ENCODE results near the gene PRB3.

The PRB3 gene

DNA sequence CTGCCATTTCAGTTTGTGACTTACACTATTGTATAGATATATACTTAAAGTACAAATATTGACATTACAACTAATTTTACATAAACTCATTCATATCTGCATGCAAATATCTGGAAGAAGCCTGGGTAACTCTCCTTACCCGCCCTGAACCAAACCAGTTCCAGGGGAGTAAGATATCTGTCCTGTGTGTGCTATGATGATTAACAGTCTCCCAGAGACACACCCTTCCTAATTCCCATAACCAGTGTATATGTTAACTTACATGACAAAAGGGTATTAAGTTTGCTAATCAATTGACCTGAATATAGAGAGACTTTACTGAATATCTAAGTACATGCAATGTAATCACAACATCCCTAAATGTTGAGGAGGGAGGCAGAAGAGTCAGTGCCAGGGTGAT, 23.0 kb downstream of the PRB3 start (continued):
- TF ChIP-seq, protein P1, sequence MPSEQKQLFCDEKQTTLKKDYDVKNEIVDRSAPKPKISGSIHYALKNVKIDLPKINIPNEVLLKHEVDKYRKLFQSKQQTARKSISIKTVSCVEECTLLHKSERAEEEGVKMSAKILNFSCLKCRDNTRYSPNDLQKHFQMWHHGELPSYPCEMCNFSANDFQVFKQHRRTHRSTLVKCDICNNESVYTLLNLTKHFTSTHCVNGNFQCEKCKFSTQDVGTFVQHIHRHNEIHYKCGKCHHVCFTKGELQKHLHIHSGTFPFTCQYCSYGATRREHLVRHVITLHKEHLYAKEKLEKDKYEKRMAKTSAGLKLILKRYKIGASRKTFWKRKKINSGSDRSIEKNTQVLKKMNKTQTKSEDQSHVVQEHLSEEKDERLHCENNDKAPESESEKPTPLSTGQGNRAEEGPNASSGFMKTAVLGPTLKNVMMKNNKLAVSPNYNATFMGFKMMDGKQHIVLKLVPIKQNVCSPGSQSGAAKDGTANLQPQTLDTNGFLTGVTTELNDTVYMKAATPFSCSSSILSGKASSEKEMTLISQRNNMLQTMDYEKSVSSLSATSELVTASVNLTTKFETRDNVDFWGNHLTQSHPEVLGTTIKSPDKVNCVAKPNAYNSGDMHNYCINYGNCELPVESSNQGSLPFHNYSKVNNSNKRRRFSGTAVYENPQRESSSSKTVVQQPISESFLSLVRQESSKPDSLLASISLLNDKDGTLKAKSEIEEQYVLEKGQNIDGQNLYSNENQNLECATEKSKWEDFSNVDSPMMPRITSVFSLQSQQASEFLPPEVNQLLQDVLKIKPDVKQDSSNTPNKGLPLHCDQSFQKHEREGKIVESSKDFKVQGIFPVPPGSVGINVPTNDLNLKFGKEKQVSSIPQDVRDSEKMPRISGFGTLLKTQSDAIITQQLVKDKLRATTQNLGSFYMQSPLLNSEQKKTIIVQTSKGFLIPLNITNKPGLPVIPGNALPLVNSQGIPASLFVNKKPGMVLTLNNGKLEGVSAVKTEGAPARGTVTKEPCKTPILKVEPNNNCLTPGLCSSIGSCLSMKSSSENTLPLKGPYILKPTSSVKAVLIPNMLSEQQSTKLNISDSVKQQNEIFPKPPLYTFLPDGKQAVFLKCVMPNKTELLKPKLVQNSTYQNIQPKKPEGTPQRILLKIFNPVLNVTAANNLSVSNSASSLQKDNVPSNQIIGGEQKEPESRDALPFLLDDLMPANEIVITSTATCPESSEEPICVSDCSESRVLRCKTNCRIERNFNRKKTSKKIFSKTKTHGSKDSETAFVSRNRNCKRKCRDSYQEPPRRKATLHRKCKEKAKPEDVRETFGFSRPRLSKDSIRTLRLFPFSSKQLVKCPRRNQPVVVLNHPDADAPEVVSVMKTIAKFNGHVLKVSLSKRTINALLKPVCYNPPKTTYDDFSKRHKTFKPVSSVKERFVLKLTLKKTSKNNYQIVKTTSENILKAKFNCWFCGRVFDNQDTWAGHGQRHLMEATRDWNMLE (tag by site-specific recombination; conservative IDR thresholded peaks at IDR 0.05; ENCODE audit: low read depth): no peak
- TF ChIP-seq FEZF1 (tag by site-specific recombination; IDR thresholded peaks at IDR 0.05) (no peak), ZNF350 (tag by site-specific recombination; IDR thresholded peaks at IDR 0.05) (no peak), ZNF791 (tag by site-specific recombination; IDR thresholded peaks at IDR 0.05) (no peak)

DNA sequence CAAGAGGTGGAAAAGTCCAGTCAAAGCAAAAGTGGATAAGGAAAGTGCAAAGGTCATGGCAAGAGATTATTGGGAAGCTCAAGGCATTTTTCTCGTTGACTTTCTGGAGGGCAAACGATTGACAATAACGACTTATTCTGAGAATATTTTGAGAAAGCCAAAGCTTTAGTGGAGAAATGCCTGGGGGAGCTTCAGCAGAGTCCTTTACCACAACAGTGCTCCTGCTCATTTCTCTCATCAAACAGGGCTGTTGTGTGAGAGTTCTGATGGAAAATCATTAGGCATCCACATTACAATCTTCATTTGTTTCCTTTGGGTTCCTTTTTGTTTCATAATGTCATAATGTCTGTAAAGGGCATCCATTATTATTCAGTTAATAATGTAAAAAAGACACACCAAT, 26.9 kb downstream of the PRB3 start:
- Histone ChIP-seq H3K4me3 (ENCODE audit: low read depth, low read length) (no peak overlapping the region), H3K36me3 (ENCODE audit: control insufficient read depth in 2 of 2, insufficient read depth in 1 of 2, low read length in 2 of 2) (no peaks in the 10 kb centered on the region), H3K4me1 (ENCODE audit: control insufficient read depth, insufficient read depth, low read length) (no peaks in the 10 kb centered on the region), H3K9me3 (ENCODE audit: control insufficient read depth, insufficient read depth, low read depth, low read length) (no peaks in the 10 kb centered on the region), H3K27ac (ENCODE audit: extremely low read depth, low read depth, low read length) (no peak overlapping the region)
- CTCF ChIA-PET: interaction anchor here (1.3 kb wide), 1 partner anchor 14 kb away, joined by 3 read pairs; no protein-coding TSS in a partner anchor
- POLR2A ChIA-PET: no interaction called here
- no peak for TF ChIP-seq ZNF624 (tag by site-specific recombination; IDR thresholded peaks at IDR 0.05)
- TF ChIP-seq, protein P2, sequence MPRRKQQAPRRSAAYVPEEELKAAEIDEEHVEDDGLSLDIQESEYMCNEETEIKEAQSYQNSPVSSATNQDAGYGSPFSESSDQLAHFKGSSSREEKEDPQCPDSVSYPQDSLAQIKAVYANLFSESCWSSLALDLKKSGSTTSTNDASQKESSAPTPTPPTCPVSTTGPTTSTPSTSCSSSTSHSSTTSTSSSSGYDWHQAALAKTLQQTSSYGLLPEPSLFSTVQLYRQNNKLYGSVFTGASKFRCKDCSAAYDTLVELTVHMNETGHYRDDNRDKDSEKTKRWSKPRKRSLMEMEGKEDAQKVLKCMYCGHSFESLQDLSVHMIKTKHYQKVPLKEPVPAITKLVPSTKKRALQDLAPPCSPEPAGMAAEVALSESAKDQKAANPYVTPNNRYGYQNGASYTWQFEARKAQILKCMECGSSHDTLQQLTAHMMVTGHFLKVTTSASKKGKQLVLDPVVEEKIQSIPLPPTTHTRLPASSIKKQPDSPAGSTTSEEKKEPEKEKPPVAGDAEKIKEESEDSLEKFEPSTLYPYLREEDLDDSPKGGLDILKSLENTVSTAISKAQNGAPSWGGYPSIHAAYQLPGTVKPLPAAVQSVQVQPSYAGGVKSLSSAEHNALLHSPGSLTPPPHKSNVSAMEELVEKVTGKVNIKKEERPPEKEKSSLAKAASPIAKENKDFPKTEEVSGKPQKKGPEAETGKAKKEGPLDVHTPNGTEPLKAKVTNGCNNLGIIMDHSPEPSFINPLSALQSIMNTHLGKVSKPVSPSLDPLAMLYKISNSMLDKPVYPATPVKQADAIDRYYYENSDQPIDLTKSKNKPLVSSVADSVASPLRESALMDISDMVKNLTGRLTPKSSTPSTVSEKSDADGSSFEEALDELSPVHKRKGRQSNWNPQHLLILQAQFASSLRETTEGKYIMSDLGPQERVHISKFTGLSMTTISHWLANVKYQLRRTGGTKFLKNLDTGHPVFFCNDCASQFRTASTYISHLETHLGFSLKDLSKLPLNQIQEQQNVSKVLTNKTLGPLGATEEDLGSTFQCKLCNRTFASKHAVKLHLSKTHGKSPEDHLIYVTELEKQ (tag by site-specific recombination; IDR thresholded peaks at IDR 0.05; ENCODE audit: borderline replicate concordance): no peak
- TF ChIP-seq, protein P3, sequence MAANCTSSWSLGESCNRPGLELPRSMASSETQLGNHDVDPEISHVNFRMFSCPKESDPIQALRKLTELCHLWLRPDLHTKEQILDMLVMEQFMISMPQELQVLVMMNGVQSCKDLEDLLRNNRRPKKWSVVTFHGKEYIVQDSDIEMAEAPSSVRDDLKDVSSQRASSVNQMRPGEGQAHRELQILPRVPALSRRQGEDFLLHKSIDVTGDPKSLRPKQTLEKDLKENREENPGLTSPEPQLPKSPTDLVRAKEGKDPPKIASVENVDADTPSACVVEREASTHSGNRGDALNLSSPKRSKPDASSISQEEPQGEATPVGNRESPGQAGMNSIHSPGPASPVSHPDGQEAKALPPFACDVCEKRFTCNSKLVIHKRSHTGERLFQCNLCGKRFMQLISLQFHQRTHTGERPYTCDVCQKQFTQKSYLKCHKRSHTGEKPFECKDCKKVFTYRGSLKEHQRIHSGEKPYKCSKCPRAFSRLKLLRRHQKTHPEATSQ (tag by site-specific recombination; IDR thresholded peaks at IDR 0.05): no peak
- TF ChIP-seq, protein P4, sequence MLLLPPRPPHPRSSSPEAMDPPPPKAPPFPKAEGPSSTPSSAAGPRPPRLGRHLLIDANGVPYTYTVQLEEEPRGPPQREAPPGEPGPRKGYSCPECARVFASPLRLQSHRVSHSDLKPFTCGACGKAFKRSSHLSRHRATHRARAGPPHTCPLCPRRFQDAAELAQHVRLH (tag by site-specific recombination; IDR thresholded peaks at IDR 0.05): no peak
- TF ChIP-seq SCRT1 (tag by site-specific recombination; IDR thresholded peaks at IDR 0.05; ENCODE audit: borderline replicate concordance): no peak
- TF ChIP-seq ZNF654 (tag by site-specific recombination; IDR thresholded peaks at IDR 0.05; ENCODE audit: low read depth): no peak
- TF ChIP-seq, protein P5, sequence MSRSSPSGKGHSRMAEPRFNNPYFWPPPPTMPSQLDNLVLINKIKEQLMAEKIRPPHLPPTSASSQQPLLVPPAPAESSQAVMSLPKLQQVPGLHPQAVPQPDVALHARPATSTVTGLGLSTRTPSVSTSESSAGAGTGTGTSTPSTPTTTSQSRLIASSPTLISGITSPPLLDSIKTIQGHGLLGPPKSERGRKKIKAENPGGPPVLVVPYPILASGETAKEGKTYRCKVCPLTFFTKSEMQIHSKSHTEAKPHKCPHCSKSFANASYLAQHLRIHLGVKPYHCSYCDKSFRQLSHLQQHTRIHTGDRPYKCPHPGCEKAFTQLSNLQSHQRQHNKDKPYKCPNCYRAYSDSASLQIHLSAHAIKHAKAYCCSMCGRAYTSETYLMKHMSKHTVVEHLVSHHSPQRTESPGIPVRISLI (tag by site-specific recombination; IDR thresholded peaks at IDR 0.05): no peak
- no peak for TF ChIP-seq ZNF658 (tag by site-specific recombination; IDR thresholded peaks at IDR 0.05)
- TF ChIP-seq EGR2 (tag by site-specific recombination; IDR thresholded peaks at IDR 0.05; ENCODE audit: low read depth): no peak
- TF ChIP-seq, protein P6, sequence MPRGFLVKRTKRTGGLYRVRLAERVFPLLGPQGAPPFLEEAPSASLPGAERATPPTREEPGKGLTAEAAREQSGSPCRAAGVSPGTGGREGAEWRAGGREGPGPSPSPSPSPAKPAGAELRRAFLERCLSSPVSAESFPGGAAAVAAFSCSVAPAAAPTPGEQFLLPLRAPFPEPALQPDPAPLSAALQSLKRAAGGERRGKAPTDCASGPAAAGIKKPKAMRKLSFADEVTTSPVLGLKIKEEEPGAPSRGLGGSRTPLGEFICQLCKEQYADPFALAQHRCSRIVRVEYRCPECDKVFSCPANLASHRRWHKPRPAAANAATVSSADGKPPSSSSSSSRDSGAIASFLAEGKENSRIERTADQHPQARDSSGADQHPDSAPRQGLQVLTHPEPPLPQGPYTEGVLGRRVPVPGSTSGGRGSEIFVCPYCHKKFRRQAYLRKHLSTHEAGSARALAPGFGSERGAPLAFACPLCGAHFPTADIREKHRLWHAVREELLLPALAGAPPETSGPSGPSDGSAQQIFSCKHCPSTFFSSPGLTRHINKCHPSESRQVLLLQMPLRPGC (tag by site-specific recombination; IDR thresholded peaks at IDR 0.05): no peak
- TF ChIP-seq, protein P7, sequence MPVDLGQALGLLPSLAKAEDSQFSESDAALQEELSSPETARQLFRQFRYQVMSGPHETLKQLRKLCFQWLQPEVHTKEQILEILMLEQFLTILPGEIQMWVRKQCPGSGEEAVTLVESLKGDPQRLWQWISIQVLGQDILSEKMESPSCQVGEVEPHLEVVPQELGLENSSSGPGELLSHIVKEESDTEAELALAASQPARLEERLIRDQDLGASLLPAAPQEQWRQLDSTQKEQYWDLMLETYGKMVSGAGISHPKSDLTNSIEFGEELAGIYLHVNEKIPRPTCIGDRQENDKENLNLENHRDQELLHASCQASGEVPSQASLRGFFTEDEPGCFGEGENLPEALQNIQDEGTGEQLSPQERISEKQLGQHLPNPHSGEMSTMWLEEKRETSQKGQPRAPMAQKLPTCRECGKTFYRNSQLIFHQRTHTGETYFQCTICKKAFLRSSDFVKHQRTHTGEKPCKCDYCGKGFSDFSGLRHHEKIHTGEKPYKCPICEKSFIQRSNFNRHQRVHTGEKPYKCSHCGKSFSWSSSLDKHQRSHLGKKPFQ (tag by site-specific recombination; IDR thresholded peaks at IDR 0.05): no peak
- TF ChIP-seq ZNF394 (tag by site-specific recombination; IDR thresholded peaks at IDR 0.05; ENCODE audit: borderline replicate concordance): no peak
- TF ChIP-seq TCF7L2 (IDR thresholded peaks at IDR 0.05; ENCODE audit: borderline replicate concordance, low read depth, low read length): no peak
- TF ChIP-seq ZNF677 (tag by site-specific recombination; IDR thresholded peaks at IDR 0.05): no peak
- no peak for TF ChIP-seq ZSCAN30 (tag by site-specific recombination; IDR thresholded peaks at IDR 0.05)
- no peak for TF ChIP-seq ZBTB17 (tag by site-specific recombination; IDR thresholded peaks at IDR 0.05)

Data from HEK293 (cell line).